Esophagus muscularis mucosa (tissue), 3 donors: Measurements from ENCODE around the gene VPS37C.
"Not testable (repeated sequence)": the region's sequence is repeated elsewhere in the genome, so short reads cannot be mapped to it uniquely, and the experiment has no call there.

Source experiments
- CTCF ChIP-seq, 3 experiments: fragments of 200-600 bp in 2 of 3; fragments of 450-650 bp in 1 of 3; sonication (generic) in 2 of 3; IDR thresholded peaks; one replicate each; pipeline ENCODE4 v1.5.1; 2017 to 2019; ENCODE audit warnings: antibody characterized with exemption in 3 of 3, mild to moderate bottlenecking in 2 of 3, moderate library complexity in 1 of 3
- POLR2A ChIP-seq: fragments of 450-650 bp; IDR thresholded peaks from one replicate; pipeline ENCODE4 v1.6.1; 2017; ENCODE audit warnings: antibody characterized with exemption, moderate library complexity, mild to moderate bottlenecking, low read depth
- POLR2AphosphoS5 ChIP-seq, 2 donors: sonication (generic); formaldehyde crosslinking; IDR thresholded peaks; one replicate each; pipeline ENCODE4 v1.6.1; 2017; ENCODE audit warnings: antibody characterized with exemption in 2 of 2

- not testable (repeated sequence) for TF ChIP-seq CTCF (IDR thresholded peaks at IDR 0.05); POLR2AphosphoS5 (IDR thresholded peaks at IDR 0.05); POLR2A
Observed at GRCh38 chr11:61210629-61211028, 49.4 kb upstream of the VPS37C start.
